ENCODE measurements around the gene TBC1D9B. TPM values are rescaled to one million over a fixed set of nuclear protein-coding genes. Genes with fewer than 3 reads are reported as not detected.

TBC1D9B gene
- total and polyA plus RNA-seq, 4 donors, result 32.1 to 120 (median 75.1) TPM

GRCh38 chr5:179926657-179927056 is 19.0 kb upstream of the TBC1D9B start:
- H3K27ac ChIP-seq (ENCODE audit: low read depth in 1 of 2, low read length in 2 of 2), result no peak overlapping the region
- DNase-seq (no peak), ATAC-seq (ENCODE audit: low FRiP score) (no peak)
- H3K4me1 ChIP-seq (ENCODE audit: control insufficient read depth in 1 of 2, insufficient read depth in 2 of 2, low read length in 2 of 2), result no peaks in the 10 kb centered on the region
- WGBS, 2 donors, result 90 to 93% methylated on average over 8 of the region's 8 CpGs
- intact Hi-C loops (cut with DNase I), result no loop called here
- no peaks in the 10 kb centered on the region for H3K36me3 ChIP-seq (ENCODE audit: control insufficient read depth in 1 of 2, insufficient read depth in 2 of 2, low read length in 1 of 2)
- no peaks in the 10 kb centered on the region for H3K27me3 ChIP-seq (ENCODE audit: control insufficient read depth in 1 of 2, insufficient read depth in 2 of 2, low read length in 1 of 2)
- H3K9me3 ChIP-seq (ENCODE audit: control insufficient read depth, low read length), result no peaks in the 10 kb centered on the region
- H3K4me3 ChIP-seq (ENCODE audit: low read length in 2 of 2), result no peak overlapping the region

GRCh38 chr5:179923436-179923835 is 15.7 kb upstream of the TBC1D9B start:
- 80 to 81% methylated on average over 6 of the region's 6 CpGs for WGBS, 2 donors
- no peak for ATAC-seq (ENCODE audit: low FRiP score)
- no peak for DNase-seq
- Histone ChIP-seq H3K36me3 (ENCODE audit: control insufficient read depth in 1 of 2, insufficient read depth in 2 of 2, low read length in 1 of 2) (no peaks in the 10 kb centered on the region), H3K9me3 (ENCODE audit: control insufficient read depth, low read length) (no peaks in the 10 kb centered on the region), H3K27ac (ENCODE audit: low read depth in 1 of 2, low read length in 2 of 2) (no peak overlapping the region), H3K4me1 (ENCODE audit: control insufficient read depth in 1 of 2, insufficient read depth in 2 of 2, low read length in 2 of 2) (no peaks in the 10 kb centered on the region), H3K4me3 (ENCODE audit: low read length in 2 of 2) (no peak overlapping the region), H3K27me3 (ENCODE audit: control insufficient read depth in 1 of 2, insufficient read depth in 2 of 2, low read length in 1 of 2) (no peaks in the 10 kb centered on the region)
- intact Hi-C loops (cut with DNase I), result no loop called here

GRCh38 chr5:179920175-179920574 is 12.5 kb upstream of the TBC1D9B start:
- 91 to 92% methylated on average over 4 of the region's 4 CpGs for WGBS, 2 donors
- Histone ChIP-seq H3K27ac (ENCODE audit: low read depth in 1 of 2, low read length in 2 of 2) (no peak overlapping the region), H3K36me3 (ENCODE audit: control insufficient read depth in 1 of 2, insufficient read depth in 2 of 2, low read length in 1 of 2) (no peaks in the 10 kb centered on the region), H3K4me3 (ENCODE audit: low read length in 2 of 2) (no peak overlapping the region), H3K27me3 (ENCODE audit: control insufficient read depth in 1 of 2, insufficient read depth in 2 of 2, low read length in 1 of 2) (no peaks in the 10 kb centered on the region), H3K9me3 (ENCODE audit: control insufficient read depth, low read length) (no peaks in the 10 kb centered on the region), H3K4me1 (ENCODE audit: control insufficient read depth in 1 of 2, insufficient read depth in 2 of 2, low read length in 2 of 2) (no peaks in the 10 kb centered on the region)
- ATAC-seq (ENCODE audit: low FRiP score) (no peak), DNase-seq (no peak)
- intact Hi-C loops (cut with DNase I), result no loop called here

- no peak overlapping the region for H3K27ac ChIP-seq (ENCODE audit: low read depth in 1 of 2, low read length in 2 of 2)
- H3K4me1 ChIP-seq (ENCODE audit: control insufficient read depth in 1 of 2, insufficient read depth in 2 of 2, low read length in 2 of 2), result no peaks in the 10 kb centered on the region
- DNase-seq (no peak), ATAC-seq (ENCODE audit: low FRiP score) (no peak)
- no peaks in the 10 kb centered on the region for H3K9me3 ChIP-seq (ENCODE audit: control insufficient read depth, low read length)
- intact Hi-C loops (cut with DNase I), result no loop called here
- 88 to 89% methylated on average over 20 of the region's 20 CpGs for WGBS, 2 donors
- no peaks in the 10 kb centered on the region for H3K36me3 ChIP-seq (ENCODE audit: control insufficient read depth in 1 of 2, insufficient read depth in 2 of 2, low read length in 1 of 2)
- no peak overlapping the region for H3K4me3 ChIP-seq (ENCODE audit: low read length in 2 of 2)
- no peaks in the 10 kb centered on the region for H3K27me3 ChIP-seq (ENCODE audit: control insufficient read depth in 1 of 2, insufficient read depth in 2 of 2, low read length in 1 of 2)
Measured at GRCh38 chr5:179919487-179920060, 11.9 kb upstream of the TBC1D9B start.

- Histone ChIP-seq H3K4me3 (ENCODE audit: low read length in 2 of 2) (no peak overlapping the region), H3K36me3 (ENCODE audit: control insufficient read depth in 1 of 2, insufficient read depth in 2 of 2, low read length in 1 of 2) (no peaks in the 10 kb centered on the region), H3K27ac (ENCODE audit: low read depth in 1 of 2, low read length in 2 of 2) (no peak overlapping the region), H3K9me3 (ENCODE audit: control insufficient read depth, low read length) (no peaks in the 10 kb centered on the region), H3K27me3 (ENCODE audit: control insufficient read depth in 1 of 2, insufficient read depth in 2 of 2, low read length in 1 of 2) (no peaks in the 10 kb centered on the region), H3K4me1 (ENCODE audit: control insufficient read depth in 1 of 2, insufficient read depth in 2 of 2, low read length in 2 of 2) (no peaks in the 10 kb centered on the region)
- ATAC-seq (ENCODE audit: low FRiP score), result no peak
- no peak for DNase-seq
- intact Hi-C loops (cut with DNase I), result no loop called here
- 92 to 94% methylated on average over 19 of the region's 19 CpGs for WGBS, 2 donors
Measured at GRCh38 chr5:179918742-179919486, 11.2 kb upstream of the TBC1D9B start.

GRCh38 chr5:179916523-179916922 is 8.8 kb upstream of the TBC1D9B start:
- intact Hi-C loops (cut with DNase I), result no loop called here
- ATAC-seq (ENCODE audit: low FRiP score), result no peak
- Histone ChIP-seq H3K9me3 (ENCODE audit: control insufficient read depth, low read length) (no peaks in the 10 kb centered on the region), H3K4me3 (ENCODE audit: low read length in 2 of 2) (no peak overlapping the region), H3K27me3 (ENCODE audit: control insufficient read depth in 1 of 2, insufficient read depth in 2 of 2, low read length in 1 of 2) (no peaks in the 10 kb centered on the region), H3K36me3 (ENCODE audit: control insufficient read depth in 1 of 2, insufficient read depth in 2 of 2, low read length in 1 of 2) (no peaks in the 10 kb centered on the region), H3K4me1 (ENCODE audit: control insufficient read depth in 1 of 2, insufficient read depth in 2 of 2, low read length in 2 of 2) (no peaks in the 10 kb centered on the region), H3K27ac (ENCODE audit: low read depth in 1 of 2, low read length in 2 of 2) (no peak overlapping the region)
- 80 to 84% methylated on average over 6 of the region's 6 CpGs for WGBS, 2 donors
- DNase-seq, result no peak

- Histone ChIP-seq H3K27ac (ENCODE audit: low read depth in 1 of 2, low read length in 2 of 2) (no peak overlapping the region), H3K4me3 (ENCODE audit: low read length in 2 of 2) (no peak overlapping the region), H3K4me1 (ENCODE audit: control insufficient read depth in 1 of 2, insufficient read depth in 2 of 2, low read length in 2 of 2) (no peaks in the 10 kb centered on the region), H3K27me3 (ENCODE audit: control insufficient read depth in 1 of 2, insufficient read depth in 2 of 2, low read length in 1 of 2) (no peaks in the 10 kb centered on the region), H3K36me3 (ENCODE audit: control insufficient read depth in 1 of 2, insufficient read depth in 2 of 2, low read length in 1 of 2) (no peaks in the 10 kb centered on the region), H3K9me3 (ENCODE audit: control insufficient read depth, low read length) (no peaks in the 10 kb centered on the region)
- no peak for ATAC-seq (ENCODE audit: low FRiP score)
- 83 to 89% methylated on average over 10 of the region's 10 CpGs for WGBS, 2 donors
- intact Hi-C loops (cut with DNase I), result no loop called here
- DNase-seq, result no peak
Measured at GRCh38 chr5:179915406-179915935, 7.8 kb upstream of the TBC1D9B start.

- WGBS, 2 donors, result 68 to 73% methylated on average over 8 of the region's 8 CpGs
- no peak for DNase-seq
- ATAC-seq (ENCODE audit: low FRiP score), result no peak
- no peaks in the 10 kb centered on the region for H3K36me3 ChIP-seq (ENCODE audit: control insufficient read depth in 1 of 2, insufficient read depth in 2 of 2, low read length in 1 of 2)
- no peaks in the 10 kb centered on the region for H3K4me1 ChIP-seq (ENCODE audit: control insufficient read depth in 1 of 2, insufficient read depth in 2 of 2, low read length in 2 of 2)
- intact Hi-C loops (cut with DNase I), result no loop called here
- no peak overlapping the region for H3K4me3 ChIP-seq (ENCODE audit: low read length in 2 of 2)
- H3K9me3 ChIP-seq (ENCODE audit: control insufficient read depth, low read length), result no peaks in the 10 kb centered on the region
- no peak overlapping the region for H3K27ac ChIP-seq (ENCODE audit: low read depth in 1 of 2, low read length in 2 of 2)
- H3K27me3 ChIP-seq (ENCODE audit: control insufficient read depth in 1 of 2, insufficient read depth in 2 of 2, low read length in 1 of 2), result no peaks in the 10 kb centered on the region
Measured at GRCh38 chr5:179914032-179914755, 6.5 kb upstream of the TBC1D9B start.

All from aorta (tissue), 5 donors.